ENCODE measurements around the gene TTC33.
"Not testable (repeated sequence)": the region's sequence is repeated elsewhere in the genome, so short reads cannot be mapped to it uniquely, and the experiment has no call there.

The TTC33 gene

GRCh38 chr5:40648150-40648549, 107.6 kb downstream of the TTC33 start:
- DNase-seq: no peak

DNA sequence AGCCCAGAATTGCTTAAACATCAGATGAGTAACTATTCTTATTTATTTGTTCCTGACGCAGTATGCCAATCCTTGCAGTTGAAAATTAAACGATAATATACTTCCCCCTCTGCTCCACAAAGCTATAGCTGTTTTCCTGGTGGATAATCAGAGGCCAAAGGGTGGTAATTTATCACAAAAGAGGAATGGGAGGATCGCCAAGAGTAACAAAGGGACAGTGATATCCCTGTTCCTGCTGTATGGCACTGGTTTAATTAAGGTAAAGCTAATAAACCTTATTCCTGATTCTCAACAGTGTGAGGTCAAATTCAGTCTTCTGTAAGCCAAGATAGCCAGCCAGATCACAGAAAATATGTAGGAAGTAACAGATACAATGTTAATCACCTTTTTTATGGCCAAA, 109.5 kb downstream of the TTC33 start:
- DNase-seq: no peak

DNA sequence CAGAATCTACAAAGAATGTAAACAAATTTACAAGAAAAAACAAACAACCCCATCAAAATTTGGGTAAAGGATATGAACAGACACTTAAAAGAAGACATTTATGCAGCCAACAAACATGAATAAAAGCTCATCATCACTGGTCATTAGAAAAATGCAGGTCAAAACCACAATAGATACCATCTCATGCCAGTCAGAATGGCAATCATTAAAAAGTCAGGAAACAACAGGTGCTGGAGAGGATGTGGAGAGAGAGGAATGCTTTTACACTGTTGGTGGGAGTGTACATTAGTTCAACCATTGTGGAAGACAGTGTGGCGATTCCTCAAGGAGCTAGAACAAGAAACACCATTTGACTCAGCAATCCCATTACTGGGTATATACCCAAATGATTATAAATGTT, 116.2 kb downstream of the TTC33 start:
- not testable (repeated sequence) for DNase-seq

- DNase-seq: no peak
These were observed 121.2 kb downstream of the TTC33 start for GRCh38 chr5:40634593-40634992.

DNA sequence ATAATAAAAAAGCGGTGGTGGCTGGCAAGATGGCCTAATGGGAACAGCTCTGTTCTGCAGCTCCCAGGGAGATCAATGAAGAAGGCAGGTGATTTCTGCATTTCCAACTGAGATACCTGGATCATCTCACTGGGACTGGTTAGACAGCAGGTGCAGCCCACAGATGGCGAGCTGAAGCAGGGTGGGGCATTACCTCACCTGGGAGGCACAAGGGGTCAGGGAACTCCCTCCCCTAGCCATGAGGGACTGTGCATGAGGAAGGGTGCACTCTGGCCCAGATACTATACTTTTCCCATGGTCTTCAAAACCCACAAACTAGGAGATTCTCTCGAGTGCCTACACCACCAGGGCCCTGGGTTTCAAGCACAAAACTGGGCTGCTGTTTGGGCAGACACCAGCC, 121.6 kb downstream of the TTC33 start:
- DNase-seq: no peak

GRCh38 chr5:40631236-40631635, 124.5 kb downstream of the TTC33 start:
- DNase-seq: no peak

- DNase-seq: no peak
These were observed 125.6 kb downstream of the TTC33 start for GRCh38 chr5:40630126-40630525.

DNA sequence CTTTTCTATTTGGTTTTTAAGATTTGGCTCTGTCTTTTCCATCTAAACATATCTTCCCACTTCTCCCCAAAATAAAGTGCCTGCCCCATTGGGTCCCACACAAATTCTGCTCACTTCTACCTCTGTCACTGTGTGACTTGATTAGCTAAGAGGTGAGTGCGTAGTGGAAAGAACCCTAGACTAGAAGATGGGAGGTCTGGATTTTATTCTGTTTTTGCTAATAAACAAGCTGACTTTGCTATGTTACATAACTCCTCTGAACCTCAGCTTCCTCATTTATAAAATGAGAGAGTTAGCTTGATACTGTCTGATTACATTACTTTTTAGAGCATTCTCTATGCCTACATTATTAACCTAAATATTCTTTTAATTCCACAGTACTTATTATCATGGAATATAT, 127.4 kb downstream of the TTC33 start:
- no peak for DNase-seq

DNA sequence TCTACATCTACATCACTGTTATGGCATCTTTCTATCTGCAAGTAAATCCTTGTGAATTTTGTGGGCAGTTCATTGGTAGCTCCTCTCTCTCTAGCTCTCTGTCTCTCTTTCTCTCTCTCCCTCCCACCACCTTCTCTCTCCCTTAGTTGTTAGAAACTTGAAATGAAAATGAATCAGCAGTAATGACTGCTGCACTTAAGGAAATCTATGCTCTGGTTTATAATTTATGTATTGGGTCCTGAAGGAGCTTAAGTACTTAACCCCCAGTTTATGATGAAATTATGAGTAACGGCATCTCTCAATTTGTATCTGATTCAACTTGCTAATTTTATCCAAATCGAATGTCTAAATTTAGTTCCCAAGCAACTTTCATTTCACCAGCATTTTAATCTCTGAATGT, 128.1 kb downstream of the TTC33 start:
- no peak for DNase-seq

DNA sequence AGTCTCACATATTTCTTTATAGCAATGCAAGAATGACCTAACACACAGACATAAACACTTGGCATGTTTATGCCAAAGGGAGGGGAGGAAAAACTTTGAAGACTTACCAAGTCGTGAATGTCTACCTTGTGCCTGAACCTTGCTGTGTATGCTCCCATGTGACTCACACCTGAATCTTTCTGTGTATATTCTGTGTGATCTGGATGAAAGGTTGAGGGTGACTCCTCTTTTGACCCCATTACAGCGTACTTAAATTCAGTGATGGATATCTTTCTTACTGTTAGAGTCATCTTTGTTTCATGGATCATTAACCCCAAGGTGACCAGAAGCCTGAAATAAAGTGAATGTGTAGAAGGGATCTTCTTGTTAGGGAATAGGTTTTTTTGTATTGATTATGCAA, 129.0 kb downstream of the TTC33 start:
- no peak for DNase-seq

GRCh38 chr5:40623480-40624420, 132.0 kb downstream of the TTC33 start:
- no peak for DNase-seq

GRCh38 chr5:40622463-40623252, 133.1 kb downstream of the TTC33 start:
- DNase-seq: no peak

- DNase-seq: no peak
These were observed 136.3 kb downstream of the TTC33 start for GRCh38 chr5:40619421-40619820.

DNA sequence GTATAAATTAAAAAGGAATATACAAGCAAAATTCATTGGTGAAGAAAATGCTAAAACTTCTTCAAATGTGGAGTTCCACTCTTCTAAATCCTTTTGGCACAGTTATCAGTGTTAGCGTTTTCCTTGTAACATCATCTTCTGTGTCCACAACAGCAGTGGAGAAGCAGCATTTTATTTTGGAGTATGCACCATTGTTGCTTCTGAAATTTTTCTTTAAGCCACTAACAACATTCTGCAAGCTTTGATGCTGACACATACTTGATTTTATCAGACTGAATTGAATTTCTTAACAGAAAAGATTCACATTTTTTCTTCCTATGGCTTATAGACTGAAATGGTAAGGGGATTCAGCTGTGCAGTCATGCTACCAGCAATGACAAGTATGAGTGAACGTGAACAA, 136.8 kb downstream of the TTC33 start:
- no peak for DNase-seq

DNA sequence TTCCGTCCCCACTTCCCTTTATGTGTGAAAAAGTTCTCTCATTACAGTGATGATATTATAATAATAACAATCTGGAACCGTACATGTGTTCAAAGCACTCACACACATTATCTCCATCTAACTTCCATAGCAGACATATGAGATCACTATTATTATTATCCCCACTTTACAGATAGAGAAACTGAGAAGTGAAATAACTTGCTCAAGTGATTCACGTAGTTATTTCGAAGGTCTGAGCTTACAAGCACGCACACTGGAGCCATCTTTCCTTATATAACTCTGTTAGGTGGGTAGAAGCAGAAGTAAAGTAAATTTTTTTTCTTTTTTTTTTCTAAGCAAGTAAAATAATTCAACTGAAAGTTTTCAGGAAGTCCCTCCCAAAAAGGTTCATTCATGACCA, 139.0 kb downstream of the TTC33 start:
- no peak for DNase-seq

- no peak for DNase-seq
These were observed 140.1 kb downstream of the TTC33 start for GRCh38 chr5:40615586-40616170.

DNA sequence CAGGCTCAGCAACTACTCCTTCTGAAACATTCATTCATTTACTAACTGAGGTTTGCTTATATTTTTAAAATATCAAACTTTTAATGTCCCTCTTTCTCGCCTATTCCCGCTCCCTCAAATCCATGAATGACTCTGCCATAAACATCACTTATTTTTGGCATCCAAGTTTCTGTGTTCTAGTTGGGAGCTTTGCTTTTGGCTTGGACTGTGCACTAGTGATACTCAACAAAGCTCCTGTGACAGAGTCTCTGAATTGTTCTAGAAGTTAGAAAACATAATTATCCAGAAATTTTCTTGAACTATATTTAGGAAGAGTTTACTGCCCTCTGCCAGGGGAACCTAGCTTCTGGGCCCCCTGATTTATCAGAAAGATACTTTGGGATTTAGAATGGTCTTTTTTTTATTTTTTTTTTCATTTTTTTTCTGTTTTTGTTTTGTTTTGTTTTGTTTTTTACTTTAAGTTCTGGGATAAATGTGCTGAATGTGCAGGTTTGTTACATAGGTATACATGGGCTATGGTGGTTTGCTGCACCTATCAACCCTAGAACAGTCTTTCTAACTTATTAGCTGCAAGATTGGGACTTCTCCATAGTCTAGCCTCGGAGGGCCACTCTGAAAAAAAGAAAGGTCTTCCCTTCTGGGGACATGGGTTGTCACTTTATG, 140.7 kb downstream of the TTC33 start:
- no peak for DNase-seq

DNA sequence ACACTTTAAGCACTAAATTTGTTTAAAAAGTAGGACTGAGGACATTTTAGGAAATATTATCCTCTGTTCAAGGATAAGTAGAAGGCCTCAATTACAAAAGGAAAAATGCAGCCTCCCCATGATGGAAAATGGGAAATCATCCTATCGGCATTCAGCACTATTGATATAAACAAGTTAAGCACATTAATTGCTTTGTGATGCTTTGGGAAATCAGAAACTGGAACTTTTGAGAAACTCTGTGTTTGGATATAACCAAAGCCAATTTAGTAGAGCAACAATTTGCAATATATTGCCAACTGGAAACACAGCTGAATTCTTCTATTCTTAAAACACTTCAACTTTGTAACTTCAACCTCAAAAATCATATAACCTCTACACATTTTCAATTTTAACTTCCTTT, 141.3 kb downstream of the TTC33 start:
- no peak for DNase-seq

- DNase-seq: no peak
These were observed 148.6 kb downstream of the TTC33 start for GRCh38 chr5:40607202-40607601.

DNA sequence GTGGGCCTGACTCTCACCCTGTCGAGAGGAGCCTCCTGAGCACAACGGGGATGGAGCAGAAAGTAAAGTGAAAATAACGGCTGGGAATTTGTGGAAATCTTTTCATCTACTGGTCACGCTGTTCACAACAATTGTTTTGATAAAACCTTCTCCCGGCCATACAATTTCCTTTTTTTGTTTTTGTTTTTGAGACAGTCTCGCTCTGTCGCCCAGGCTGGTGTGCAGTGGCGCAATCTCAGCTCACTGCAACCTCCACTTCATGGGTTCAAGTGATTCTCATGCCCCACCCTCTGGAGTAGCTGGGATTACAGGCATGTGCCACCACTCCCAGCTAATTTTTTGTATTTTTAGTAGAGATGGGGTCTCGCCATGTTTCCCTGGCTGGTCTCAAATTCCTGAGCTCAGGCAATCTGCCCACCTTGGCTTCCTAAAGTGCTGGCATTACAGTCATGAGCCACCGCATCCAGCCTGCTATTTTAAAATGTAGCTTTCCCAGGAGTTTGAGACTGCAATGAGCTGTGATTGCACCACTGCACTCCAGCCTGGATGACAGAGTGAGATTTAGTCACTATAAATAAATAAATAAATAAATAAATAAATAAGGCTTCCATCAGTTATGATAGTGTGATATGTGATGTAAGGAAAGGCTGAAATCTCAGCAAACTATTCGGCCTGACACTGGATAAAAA, 149.5 kb downstream of the TTC33 start:
- no peak for DNase-seq

GRCh38 chr5:40605295-40605958, 150.3 kb downstream of the TTC33 start:
- no peak for DNase-seq

DNA sequence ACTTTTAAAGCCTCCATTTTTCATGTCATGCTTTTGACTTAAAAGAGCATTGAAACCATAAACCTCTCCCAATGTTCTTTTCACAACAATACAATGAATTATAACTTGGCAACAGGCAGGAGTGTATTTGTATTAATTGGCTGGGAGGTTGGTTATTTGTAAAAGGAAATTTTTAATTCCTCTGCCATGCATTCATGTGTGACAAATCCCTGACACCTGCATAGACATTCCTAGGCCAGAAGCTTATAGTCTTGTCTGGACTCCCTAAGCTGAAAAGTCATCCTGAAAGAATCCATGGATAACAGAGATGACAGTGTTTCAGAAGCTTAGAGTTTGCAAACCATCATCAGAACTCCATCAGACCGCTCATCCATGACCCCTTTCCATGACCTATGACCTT, 152.4 kb downstream of the TTC33 start:
- DNase-seq: no peak

Measured in activated T-cell treated with anti-CD3 and anti-CD28 coated beads, Interleukin-2, amount 50 U/mL, for 1 hour (primary cell).